Cardiac fibroblast (primary cell): Measurements from ENCODE around the gene BCAR3.

ENCODE experiments used
- DNase-seq, 2 donors: peaks; one replicate each; pipeline versions ENCODE4 v3.0.0 to v3.0.0-alpha.2; 2010; ENCODE audit warnings: low read depth in 2 of 2
- H3K4me3 ChIP-seq, 2 donors: replicated peaks in 1 of 2; 1 replicate in 1 of 2; 2 replicates in 1 of 2; pipeline ENCODE4 v1.5.1; 2011; ENCODE audit warnings: low read depth in 2 of 2, low read length in 2 of 2, mild to moderate bottlenecking in 2 of 2, moderate library complexity in 1 of 2
- TF ChIP-seq, protein P1 (sequence below): IDR thresholded peaks from one replicate; pipeline ENCODE4 v1.5.1; 2011; ENCODE audit warnings: low read depth, mild to moderate bottlenecking, low read length, inconsistent platforms

BCAR3 gene

DNA sequence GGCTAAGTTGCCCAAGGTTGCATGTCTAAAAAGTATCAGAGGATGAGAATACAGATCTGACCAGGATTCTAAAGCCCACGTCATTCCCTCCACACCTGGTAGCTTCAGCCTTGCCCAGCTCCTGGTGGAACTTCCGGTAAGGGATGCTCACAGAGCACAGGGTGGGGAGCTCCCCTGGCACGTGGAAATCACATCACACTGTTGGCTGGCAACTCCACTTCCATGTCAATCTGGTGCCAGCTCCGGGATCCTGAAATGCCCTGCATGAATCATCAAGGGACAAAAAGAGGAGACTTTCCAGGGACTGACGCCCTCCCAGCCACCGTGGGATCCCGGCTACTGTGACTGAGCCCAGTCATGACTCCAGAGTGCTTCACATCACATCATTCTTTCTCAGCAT lies 12.4 kb upstream of the BCAR3 start:
- peak in 1 of 2 donors; percentile 18 for DNase-seq
- no peak overlapping the region for H3K4me3 ChIP-seq
- TF ChIP-seq, protein P1, sequence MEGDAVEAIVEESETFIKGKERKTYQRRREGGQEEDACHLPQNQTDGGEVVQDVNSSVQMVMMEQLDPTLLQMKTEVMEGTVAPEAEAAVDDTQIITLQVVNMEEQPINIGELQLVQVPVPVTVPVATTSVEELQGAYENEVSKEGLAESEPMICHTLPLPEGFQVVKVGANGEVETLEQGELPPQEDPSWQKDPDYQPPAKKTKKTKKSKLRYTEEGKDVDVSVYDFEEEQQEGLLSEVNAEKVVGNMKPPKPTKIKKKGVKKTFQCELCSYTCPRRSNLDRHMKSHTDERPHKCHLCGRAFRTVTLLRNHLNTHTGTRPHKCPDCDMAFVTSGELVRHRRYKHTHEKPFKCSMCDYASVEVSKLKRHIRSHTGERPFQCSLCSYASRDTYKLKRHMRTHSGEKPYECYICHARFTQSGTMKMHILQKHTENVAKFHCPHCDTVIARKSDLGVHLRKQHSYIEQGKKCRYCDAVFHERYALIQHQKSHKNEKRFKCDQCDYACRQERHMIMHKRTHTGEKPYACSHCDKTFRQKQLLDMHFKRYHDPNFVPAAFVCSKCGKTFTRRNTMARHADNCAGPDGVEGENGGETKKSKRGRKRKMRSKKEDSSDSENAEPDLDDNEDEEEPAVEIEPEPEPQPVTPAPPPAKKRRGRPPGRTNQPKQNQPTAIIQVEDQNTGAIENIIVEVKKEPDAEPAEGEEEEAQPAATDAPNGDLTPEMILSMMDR: no peak

DNA sequence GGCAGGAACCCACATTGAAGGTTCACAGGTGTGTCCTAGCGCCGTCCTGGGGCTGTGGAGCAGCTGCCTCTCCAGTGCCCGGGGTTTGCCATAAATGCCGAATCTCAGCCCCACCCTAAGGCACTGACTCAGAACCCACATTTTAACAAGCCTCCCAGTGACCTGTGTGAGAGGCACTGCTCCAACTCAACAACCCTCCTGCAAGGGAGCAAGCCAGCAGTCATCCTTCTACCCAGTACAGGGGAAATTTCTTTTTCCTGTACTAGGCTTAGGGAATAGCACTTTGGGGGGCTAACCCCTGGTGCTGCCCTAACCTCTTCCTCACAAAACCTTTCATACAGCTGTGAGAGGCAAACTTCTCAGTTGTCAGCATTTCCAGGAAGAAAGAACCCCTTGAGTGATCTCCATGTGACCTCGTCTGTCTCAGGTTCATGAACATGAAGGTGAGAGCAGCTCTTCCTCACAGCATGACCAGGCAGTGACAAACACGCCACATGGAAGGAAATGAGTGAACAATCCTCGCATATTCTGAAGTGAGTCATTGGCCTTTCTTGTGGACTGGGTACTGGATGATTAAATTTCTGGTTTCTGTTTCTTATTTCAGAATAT lies 11.4 kb upstream of the BCAR3 start:
- TF ChIP-seq, protein P1: no peak
- DNase-seq: peak; percentile 54 to 92
- no peak overlapping the region for H3K4me3 ChIP-seq

DNA sequence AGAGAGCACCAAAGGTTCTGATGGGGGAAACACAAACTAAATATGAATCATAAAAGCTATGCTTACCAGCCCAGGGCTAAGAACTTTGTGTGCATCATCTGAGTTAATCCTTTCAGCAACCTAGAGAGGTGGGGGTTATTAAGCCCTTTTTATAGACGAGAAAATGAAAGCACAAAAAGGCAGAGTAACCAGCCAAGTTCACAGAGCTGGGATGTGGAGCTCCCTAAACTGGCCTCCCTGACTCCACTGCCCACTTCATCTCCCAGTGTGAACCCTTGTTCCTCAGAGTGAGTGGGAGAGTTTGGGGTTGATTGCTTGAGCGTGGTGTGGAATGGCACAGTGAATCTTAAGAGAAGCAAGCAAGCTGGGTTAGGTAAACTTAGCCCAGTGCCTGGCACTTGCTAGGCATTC lies 10.8 kb upstream of the BCAR3 start:
- H3K4me3 ChIP-seq: no peak overlapping the region
- TF ChIP-seq, protein P1: no peak
- peak in 1 of 2 donors; percentile 44 for DNase-seq

DNA sequence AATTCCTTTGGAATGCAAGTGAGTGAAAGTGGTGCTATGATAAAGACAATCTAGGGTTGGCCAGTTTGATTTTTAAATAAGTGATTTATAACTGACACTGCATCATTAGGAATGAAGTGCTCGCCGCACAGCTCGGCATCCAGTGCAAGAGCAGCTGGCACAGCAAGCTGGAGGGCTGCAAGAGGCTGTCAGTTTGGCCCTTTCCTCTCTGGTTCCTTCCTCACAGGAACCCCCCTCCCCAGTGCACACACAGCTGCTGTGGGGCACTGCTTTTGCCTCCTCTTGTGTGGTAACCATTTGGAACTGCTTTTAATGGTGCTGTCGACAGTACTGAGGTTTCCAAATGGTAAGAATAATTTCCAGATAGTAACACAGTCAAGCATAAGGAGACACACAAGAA lies 10.4 kb upstream of the BCAR3 start:
- no peak for DNase-seq
- H3K4me3 ChIP-seq: no peak overlapping the region
- TF ChIP-seq, protein P1: no peak

DNA sequence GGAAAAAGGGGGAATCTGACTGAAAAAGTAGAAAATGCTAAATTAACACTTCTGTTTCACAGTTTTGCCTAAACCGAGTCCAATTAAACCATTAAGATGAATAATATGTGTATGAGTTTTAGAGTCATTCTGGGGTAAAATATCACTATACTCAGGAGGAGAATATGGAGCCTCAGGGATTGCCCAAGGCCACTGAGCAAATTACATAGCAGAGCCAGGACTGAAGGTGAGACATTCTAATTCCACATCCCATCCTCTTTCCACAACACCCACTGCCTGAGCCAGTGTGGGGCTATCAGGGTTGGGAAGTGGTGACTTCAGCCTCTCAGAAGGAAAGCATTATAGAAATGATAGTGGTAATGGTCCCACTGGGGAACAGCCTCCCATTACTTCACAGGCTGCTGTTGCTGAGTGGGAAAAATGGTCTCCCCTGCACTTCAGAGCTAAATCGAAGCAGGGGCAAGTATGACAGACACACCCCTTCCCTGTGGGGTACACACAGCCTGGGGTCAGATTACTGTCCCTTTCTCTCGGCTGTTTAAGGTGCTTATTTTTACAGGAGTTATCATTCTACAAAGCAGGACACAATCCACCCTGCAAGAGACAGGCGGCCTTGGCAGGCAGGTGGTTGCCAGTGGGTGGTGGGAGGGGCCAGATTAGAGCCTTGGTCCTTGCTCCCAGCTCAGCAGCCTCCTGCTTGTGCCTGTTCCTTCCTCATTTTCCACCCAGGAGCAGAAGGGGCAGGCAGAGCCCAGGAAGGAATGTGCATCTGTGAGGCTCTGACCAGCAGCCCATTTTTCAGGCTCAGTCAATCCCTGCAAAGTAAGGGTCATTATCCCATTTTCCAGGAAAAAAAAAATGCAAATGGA lies 9.5 kb upstream of the BCAR3 start:
- H3K4me3 ChIP-seq: no peak overlapping the region
- TF ChIP-seq, protein P1: no peak
- no peak for DNase-seq

DNA sequence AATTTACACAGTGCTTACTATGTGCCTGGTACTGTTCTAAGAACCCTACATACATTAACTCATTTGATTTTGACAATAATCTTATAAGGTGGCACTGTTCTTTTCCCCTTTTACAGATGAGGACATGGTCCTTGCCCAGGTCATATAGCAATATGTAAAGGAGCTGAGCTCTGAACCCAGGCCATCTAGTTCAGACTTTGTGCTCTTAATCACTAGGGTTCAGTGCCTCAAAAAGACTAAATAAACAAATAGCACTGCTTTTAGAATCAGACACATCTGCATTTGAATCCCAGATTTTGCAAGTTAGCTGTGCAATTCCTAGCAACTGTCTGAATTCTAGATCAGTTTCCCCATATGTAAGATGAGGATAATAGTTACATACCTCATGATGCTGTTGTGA lies 8.7 kb upstream of the BCAR3 start:
- TF ChIP-seq, protein P1: no peak
- no peak overlapping the region for H3K4me3 ChIP-seq
- no peak for DNase-seq
